D341Med (cell line): ENCODE results near the gene LRPPRC.

Source experiments
- DNase-seq: peaks from one replicate; pipeline ENCODE4 v3.0.0; 2012; ENCODE audit warnings: low spot score

Gene LRPPRC

GRCh38 chr2:43854671-43855070, 141.1 kb downstream of the LRPPRC start:
- DNase-seq = no peak

- no peak for DNase-seq
These were observed 142.4 kb downstream of the LRPPRC start for GRCh38 chr2:43853141-43854081.

GRCh38 chr2:43852196-43852730, 143.5 kb downstream of the LRPPRC start:
- no peak for DNase-seq

- no peak for DNase-seq
These were observed 144.5 kb downstream of the LRPPRC start for GRCh38 chr2:43851011-43851980.

- DNase-seq = no peak
These were observed 147.6 kb downstream of the LRPPRC start for GRCh38 chr2:43848214-43848613.

GRCh38 chr2:43846140-43846793, 149.5 kb downstream of the LRPPRC start:
- DNase-seq = no peak

- no peak for DNase-seq
These were observed 150.6 kb downstream of the LRPPRC start for GRCh38 chr2:43845181-43845580.

- no peak for DNase-seq
These were observed 152.9 kb downstream of the LRPPRC start for GRCh38 chr2:43842866-43843226.

GRCh38 chr2:43841949-43842865, 153.6 kb downstream of the LRPPRC start:
- no peak for DNase-seq

GRCh38 chr2:43840965-43841364, 154.8 kb downstream of the LRPPRC start:
- DNase-seq = no peak

GRCh38 chr2:43839776-43840564, 155.8 kb downstream of the LRPPRC start:
- no peak for DNase-seq

GRCh38 chr2:43838560-43839267, 157.1 kb downstream of the LRPPRC start, which contains the start of the genes ABCG5 and ABCG8:
ABCG5 (minus strand) TSS chr2:43838839; CDS start chr2:43838679, 160 bp downstream.
ABCG8 (plus strand) TSS chr2:43838971; CDS start chr2:43839054, 83 bp downstream.
- DNase-seq = no peak

- no peak for DNase-seq
These were observed 157.8 kb downstream of the LRPPRC start for GRCh38 chr2:43837831-43838559.

GRCh38 chr2:43837033-43837432, 158.8 kb downstream of the LRPPRC start:
- DNase-seq = no peak
